Measurements from ENCODE around the gene ADAM23.
"Not testable (repeated sequence)": the region's sequence is repeated elsewhere in the genome, so short reads cannot be mapped to it uniquely, and the experiment has no call there.

Gene ADAM23, protein sequence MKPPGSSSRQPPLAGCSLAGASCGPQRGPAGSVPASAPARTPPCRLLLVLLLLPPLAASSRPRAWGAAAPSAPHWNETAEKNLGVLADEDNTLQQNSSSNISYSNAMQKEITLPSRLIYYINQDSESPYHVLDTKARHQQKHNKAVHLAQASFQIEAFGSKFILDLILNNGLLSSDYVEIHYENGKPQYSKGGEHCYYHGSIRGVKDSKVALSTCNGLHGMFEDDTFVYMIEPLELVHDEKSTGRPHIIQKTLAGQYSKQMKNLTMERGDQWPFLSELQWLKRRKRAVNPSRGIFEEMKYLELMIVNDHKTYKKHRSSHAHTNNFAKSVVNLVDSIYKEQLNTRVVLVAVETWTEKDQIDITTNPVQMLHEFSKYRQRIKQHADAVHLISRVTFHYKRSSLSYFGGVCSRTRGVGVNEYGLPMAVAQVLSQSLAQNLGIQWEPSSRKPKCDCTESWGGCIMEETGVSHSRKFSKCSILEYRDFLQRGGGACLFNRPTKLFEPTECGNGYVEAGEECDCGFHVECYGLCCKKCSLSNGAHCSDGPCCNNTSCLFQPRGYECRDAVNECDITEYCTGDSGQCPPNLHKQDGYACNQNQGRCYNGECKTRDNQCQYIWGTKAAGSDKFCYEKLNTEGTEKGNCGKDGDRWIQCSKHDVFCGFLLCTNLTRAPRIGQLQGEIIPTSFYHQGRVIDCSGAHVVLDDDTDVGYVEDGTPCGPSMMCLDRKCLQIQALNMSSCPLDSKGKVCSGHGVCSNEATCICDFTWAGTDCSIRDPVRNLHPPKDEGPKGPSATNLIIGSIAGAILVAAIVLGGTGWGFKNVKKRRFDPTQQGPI

DNA sequence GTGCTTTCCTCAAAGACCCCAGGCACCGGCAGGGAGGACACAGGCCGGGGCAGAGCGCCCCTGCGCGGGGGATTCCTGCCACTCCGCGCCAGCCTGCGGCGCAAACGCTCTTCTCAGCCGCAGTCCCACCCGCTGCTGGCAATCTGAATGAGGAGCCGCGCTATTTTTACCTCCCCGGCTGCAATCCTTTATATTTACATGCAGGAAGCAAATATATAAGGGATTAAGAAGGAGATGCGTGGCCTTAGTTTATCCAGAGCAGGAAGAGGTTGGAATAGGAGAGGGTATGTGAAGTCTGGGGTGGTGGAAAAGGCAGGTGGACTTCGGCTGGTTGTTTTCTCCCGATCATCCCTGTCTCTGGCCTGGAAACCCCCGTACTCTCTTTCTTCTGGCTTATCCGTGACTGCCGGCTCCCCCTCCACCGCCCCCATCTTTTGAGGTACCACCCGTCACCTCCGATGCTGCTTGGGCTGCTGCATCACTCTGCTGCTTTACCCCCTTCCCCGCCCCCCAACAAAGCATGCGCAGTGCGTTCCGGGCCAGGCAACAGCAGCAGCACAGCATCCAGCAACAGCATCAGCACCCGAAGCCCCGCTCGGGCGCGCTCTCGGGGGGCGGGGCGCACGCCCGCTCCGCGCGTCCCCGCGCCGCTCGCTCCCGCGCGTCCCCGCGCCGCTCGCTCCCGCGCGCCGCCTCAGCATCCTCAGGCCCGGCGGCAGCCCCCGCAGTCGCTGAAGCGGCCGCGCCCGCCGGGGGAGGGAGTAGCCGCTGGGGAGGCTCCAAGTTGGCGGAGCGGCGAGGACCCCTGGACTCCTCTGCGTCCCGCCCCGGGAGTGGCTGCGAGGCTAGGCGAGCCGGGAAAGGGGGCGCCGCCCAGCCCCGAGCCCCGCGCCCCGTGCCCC lies at the start of gene ADAM23:
Gene ADAM23 (plus strand): TSS at position 700 of the 902 bp plus-strand sequence. CDS start 335 bp downstream, outside the sequence.
- intact Hi-C loops (cut with DNase I): no loop called here
- peak; percentile 84 to 97 (median 94) for DNase-seq

DNA sequence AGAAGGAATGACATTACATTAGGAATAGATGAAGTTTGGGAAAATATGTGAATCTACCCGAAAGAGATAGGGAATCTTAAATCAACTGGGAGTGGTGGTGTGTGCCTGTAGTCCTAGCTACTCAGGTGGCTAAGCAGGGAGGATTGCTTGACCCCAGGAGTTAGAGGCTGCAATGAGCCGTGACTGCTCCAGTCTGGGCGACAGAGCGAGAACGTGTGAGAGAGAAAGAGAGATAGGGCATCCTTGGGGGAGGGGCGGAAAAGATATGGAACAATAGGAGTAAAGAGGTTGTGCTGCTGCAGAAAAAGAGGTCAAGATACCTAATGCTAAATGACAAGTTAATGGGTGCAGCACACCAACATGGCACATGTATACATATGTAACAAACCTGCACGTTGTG lies 47.1 kb upstream of the ADAM23 start:
- intact Hi-C loops (cut with DNase I): no loop called here
- DNase-seq: no peak

DNA sequence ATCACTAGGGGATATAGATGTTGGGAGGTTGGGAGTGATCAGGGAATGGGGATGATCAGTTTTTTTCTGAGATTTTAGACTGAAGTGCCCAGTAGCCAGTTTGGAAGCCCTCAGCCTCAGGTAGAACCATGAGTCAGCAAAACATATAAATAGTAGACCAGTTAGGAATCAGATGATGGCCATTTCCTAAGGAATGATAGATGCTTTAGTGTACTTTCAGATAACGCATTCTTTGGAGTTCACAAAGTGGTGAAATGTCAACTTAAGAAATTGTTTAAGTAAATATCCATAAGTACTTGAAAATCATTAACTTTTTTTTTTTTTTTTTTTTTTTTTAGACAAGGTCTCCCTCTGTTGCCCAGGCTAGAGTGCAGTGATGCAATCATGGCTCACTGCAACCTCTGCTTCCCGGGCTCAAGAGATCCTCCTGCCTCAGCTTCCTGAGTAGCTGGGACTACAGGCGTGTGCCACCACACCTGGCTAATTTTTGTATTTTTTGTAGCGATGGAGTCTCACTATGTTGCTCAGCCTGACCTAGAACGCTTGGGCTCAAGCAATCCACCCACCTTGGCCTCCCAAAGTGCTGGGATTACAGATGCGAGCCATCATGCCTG lies 40.3 kb upstream of the ADAM23 start:
- intact Hi-C loops (cut with DNase I); DNase-seq: not testable (repeated sequence)

DNA sequence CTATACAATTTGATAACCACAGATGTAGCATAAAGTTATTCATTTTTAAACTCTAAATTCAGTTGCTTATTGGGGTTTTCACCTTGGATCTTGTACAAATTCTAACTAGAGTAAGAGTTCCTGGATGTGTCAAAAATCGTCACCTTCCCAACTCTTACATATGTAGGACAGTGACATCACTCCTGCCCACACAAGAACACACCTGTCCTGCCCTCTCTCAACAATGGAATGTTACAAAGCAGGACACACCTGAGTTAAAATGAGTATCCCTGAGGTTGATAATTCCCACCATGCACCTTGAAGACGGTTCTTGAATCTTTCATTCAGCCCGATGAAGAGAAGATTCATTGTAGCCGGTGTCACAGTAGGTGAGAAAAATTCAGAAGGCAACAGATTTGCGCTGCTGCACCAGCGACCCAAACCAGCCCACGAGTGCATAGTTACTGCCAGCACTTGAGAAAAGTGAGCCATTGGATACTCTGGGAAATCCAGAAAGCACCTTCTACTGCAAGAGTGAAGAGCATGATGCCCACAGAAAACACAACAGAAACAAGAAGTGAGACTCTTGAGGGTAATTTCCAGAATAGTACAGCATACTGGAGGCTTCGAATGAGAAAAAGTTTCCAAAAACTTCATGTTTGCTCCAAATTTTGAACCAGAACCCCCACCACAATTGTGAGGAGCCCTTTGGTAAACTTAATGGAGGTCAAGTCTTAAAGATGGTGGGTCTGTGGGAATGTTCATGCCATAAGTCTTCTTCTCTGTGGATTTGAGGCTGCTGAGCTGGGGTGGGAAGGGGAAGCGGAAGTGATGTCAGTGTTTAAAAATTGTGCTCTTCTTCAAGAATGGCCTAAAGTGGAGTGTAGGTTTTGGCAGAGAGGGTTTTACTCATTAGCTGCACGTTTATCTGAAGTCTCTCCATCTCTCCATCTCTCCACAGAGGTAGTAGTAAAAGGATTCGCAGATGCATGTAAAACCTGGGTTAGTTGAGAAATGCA lies 34.7 kb upstream of the ADAM23 start:
- no peak for DNase-seq
- intact Hi-C loops (cut with DNase I): no loop called here

DNA sequence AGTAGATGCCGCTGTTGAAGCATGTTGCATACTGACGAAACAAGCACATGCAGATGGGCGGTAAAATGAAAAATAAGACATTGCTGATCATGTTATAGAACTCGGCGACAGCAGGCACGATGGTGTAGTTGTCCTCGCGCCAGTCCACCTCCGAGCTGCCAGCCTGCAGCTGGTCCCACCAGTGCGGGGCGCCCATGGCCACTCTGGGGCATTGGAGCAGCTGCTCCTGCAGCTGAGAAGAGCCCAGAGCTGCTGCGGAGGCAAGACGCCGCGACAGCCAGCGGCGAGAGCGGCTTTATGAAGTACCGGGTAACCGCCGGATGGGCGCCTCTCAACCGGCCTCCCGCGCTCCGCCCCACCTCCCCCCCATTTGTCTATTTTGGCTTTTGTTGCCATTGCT lies 32.6 kb upstream of the ADAM23 start:
- DNase-seq: no peak
- intact Hi-C loops (cut with DNase I): no loop called here

DNA sequence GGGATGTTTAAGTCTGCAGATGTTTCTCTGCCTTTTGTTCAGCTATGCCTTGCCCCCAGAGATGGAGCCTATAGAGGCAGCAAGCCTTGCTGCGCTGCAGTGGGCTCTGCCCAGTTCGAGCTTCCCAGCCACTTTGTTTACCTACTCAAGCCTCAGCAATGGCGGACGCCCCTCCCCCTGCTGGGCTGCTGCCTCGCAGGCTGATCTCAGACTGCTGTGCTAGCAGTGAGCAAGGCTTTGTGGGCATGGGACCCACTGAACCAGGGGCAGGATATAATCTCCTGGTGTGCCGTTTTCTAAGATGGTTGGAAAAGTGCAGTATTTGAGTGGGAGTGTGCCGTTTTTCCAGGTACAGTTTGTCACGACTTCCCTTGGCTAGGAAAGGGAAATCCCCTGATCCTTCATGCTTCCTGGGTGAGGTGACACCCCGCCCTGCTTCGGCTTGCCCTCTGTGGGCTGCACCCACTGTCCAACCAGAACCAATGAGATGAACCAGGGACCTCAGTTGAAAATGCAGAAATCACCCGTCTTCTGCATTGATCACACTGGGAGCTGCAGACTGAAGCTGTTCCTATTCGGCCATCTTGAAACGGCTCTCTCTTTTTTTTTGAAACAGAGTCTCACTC lies 27.6 kb upstream of the ADAM23 start:
- intact Hi-C loops (cut with DNase I): no loop called here
- DNase-seq: no peak

DNA sequence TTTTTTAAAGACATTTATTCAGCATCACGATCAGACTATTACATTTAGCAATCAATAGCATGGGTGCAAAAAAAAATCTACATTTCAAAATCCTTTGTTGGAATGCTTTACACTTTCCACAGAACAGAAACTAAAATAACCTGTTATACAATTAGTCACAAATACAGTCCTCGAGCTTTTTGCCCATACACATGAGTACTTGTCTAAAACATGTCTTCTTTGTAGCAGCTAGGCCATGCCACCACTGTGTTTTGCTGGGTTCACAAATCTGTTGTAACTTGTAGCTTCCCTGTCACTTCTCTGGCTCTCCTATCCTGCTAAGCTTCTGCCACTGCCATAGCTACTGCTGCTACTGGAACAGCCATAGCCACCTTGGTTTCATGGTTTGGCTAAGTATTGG lies 24.4 kb upstream of the ADAM23 start:
- intact Hi-C loops (cut with DNase I): no loop called here
- DNase-seq: no peak

DNA sequence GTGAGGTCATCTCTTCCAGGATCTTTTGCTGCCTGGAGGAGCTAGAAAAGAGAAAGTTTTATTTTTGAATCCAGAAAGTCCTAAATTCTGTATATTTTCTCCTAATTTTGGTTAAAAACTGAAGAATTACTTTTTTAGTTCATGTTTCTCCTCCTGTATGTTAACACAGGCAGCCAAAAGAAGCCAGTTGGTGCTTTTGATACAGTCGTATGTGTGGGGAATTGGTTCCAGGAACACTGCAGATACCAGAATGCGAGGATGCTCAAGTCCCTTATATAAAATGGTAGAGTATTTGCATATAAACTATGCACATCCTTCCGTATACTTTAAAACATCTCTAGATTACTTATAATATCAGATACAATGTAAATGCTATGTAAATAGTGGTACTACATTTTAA lies 22.6 kb upstream of the ADAM23 start:
- no peak for DNase-seq
- intact Hi-C loops (cut with DNase I): no loop called here

DNA sequence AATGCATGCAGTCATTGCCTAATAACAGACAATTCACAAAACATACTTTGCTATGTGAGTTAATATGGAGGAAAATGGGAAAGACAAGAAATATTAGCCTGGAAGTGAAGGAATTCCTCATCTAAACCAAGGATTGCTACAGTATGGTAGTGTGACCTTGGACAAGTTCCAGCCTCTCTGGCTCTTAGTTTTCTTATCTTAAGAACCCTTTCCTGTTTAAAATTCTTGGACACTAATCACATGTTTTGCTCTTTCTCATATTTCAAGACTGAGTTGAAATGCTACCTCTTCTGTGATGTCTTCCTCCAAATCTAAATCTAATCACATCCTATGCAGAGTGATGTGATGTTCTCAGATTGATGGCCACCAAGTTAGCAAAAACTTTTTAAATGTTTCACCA lies 20.8 kb upstream of the ADAM23 start:
- no peak for DNase-seq
- intact Hi-C loops (cut with DNase I): no loop called here

DNA sequence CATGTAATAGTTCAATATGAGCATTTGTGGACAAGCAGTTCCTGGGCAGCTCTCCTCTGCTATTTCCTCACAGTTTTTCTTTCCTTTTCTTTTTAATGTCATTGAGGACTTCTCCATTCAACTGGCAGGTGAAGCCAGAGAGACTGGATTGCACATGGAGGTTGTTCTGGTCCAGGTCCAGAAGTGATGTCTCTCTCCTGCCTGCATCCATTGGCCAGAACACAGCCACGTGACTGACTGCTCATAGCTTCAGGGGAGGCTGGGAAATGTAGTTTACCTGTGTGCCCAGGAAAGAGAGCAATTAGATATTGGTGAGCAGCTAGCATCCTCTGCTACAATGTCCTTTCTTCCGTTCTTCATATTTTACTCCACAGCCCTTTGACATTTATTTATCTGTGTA lies 20.2 kb upstream of the ADAM23 start:
- peak in 1 of 42 donors; percentile 9 for DNase-seq
- intact Hi-C loops (cut with DNase I): no loop called here

DNA sequence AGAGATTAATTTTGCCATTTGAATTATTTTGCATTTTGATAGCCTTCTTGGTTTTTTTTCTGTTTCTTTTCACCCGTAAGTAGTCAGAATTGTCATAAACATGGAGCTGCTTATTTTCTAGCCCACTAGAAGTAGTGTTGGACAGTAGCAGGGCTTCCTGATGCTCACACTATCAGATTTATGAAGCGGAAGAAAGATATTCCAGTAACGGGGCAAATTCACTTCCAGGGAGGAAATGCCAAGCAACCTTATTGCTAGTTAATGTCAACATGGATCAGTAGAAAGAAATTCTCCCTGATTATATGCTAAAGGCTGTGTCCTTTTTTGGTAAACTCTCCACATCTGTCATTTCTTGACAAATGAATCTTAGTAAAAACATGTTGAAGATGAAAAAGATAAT lies 19.2 kb upstream of the ADAM23 start:
- DNase-seq: no peak
- intact Hi-C loops (cut with DNase I): no loop called here

DNA sequence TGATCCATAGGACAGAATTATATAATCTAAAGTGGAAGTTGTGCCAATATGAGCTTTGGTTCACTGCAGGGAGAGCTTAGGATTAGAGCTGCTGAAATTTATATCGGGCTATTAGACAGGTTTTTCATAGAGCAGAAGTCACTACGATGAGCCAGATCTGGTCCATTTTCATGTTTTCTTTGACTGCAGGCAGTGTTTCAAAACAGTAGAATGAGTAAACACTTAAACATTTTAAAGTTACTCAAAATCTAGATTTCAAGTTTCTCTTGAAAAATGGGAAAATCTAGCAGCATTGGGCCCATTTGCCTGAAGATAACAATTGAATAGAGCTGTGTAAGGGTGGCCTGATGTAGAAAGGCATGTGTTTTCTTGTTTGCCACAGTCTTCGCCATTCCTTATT lies 14.5 kb upstream of the ADAM23 start:
- intact Hi-C loops (cut with DNase I): no loop called here
- no peak for DNase-seq

DNA sequence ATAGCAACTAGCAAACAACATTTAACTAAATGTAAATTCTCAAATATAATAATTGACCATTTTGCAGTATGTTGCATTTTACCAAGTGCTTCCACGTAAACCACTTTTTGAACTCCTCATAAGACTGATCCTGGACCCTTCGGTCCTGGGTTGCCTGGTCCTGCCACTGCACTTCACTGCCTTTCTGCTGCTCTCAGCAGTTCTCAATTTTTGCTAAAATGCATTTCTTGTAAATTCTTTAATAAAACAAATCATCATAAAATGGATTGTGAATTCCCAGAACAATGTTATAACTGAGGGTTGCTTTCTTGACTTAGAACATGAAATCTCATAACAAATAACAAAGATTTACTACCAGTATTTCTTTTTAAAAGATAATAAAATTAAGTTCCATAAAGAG lies 12.9 kb upstream of the ADAM23 start:
- no peak for DNase-seq
- intact Hi-C loops (cut with DNase I): no loop called here

DNA sequence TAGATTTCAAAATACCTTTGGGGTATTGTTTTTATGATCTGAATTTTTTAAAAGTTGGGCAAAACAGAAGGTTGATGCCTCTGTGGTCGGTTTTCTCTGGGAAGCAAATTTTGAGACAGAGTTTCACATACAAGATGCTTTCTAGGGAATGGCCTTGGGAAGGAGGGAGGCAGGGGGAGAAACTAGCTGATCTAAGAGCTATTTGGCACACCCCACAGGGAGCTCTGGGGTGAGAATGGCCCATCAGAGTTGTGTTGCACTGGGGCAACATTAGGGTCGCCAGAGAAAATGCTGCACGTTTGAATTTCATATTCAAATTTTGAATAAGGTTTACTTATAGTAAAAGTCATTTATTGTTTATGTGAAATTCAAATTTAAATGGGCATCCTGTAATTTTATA lies 11.9 kb upstream of the ADAM23 start:
- intact Hi-C loops (cut with DNase I): no loop called here
- DNase-seq: no peak

DNA sequence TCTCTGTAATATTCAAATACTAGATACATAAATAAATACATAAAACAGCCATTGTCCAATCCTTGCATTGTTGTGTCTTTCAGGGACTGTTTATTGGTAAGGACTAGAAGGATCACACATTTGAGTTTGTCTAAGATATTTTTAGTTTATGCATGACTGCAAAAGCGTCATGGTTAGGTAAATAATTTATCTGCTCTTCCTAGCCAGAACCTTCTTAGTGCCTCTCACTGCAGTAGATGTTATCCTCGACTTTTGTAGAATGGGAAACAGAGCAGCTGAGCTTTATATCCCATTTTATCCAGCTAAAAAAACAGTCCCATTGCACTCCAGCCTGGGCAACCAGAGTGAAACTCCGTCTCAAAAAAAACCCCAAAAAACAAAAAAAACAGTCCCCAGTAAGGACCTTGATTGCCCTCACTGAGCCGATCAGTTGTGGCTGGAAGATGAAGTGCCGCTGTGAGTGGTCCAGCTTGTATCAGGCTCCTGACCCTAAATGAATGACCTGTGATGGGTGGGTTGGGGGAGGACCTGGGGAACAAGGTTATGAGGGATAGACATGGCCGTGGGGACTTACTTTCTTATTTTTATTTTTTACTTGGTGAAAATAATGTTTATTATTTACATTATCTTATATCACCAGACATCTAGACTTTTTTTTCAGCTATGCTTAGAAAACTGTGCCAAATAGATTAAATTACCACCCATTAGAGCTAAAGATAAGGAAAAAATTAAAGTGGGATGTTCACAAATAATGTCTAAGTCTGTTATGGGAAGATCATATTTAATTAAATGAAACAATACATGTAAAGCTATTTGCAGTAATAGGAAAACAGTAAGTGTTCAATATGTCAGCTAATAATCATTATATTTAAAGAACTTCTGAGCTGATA lies 10.9 kb upstream of the ADAM23 start:
- intact Hi-C loops (cut with DNase I): no loop called here
- no peak for DNase-seq

DNA sequence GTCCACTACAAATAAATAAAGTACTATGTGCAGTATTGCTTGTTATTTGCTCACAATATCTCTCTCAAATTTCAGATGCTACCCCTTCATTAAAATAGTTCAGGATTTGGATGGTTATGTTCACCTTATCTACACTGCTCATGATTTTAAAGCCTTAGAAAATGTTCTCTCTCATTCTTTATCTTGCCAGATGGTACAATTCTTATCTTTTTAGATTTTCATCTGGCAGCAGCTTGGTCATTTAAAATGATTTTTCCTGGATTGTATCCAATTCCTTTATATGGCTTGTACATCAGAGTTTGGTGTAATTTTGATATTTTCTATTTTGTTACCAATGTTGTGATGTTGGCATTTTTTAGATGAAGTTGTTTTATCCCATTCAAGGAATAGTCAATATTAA lies 10.1 kb upstream of the ADAM23 start:
- intact Hi-C loops (cut with DNase I): no loop called here

More for the DNA sequence above, 10.1 kb upstream of the ADAM23 start:
- no peak for DNase-seq

All from head of caudate nucleus (tissue), 42 donors.